ENCODE results near the gene SLC9B1.

DNA sequence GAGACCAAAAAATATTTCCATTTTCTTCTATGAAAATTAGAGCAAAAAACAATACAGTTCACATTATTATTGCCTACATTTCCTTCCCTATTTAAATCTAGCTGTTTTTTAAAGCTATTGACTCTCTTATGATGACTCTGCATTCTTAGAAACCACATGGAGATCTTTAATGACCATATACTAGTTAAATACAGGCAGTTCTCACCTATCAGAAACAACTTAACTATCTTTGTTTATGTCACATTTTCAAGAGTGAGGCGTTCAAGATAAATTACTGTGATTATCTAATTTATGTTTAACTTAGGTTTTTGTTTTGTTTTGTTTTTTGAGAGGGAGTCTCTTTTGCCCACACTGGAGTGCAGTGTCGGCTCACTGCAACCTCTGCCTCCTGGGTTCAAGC lies 147.7 kb downstream of the SLC9B1 start:
- TF ChIP-seq, protein P1, sequence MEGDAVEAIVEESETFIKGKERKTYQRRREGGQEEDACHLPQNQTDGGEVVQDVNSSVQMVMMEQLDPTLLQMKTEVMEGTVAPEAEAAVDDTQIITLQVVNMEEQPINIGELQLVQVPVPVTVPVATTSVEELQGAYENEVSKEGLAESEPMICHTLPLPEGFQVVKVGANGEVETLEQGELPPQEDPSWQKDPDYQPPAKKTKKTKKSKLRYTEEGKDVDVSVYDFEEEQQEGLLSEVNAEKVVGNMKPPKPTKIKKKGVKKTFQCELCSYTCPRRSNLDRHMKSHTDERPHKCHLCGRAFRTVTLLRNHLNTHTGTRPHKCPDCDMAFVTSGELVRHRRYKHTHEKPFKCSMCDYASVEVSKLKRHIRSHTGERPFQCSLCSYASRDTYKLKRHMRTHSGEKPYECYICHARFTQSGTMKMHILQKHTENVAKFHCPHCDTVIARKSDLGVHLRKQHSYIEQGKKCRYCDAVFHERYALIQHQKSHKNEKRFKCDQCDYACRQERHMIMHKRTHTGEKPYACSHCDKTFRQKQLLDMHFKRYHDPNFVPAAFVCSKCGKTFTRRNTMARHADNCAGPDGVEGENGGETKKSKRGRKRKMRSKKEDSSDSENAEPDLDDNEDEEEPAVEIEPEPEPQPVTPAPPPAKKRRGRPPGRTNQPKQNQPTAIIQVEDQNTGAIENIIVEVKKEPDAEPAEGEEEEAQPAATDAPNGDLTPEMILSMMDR (IDR thresholded peaks at IDR 0.05), result no peak
- TF ChIP-seq EP300 (IDR thresholded peaks at IDR 0.05) (no peak), POLR2A (IDR thresholded peaks at IDR 0.05) (no peak), POLR2AphosphoS5 (IDR thresholded peaks at IDR 0.05) (no peak)

Data from stomach (tissue), 4 donors.